ENCODE results near the gene ANTXR2. TPM values are rescaled to one million over a fixed set of nuclear protein-coding genes. Genes with fewer than 3 reads are reported as not detected.
"Not testable (repeated sequence)": the region's sequence is repeated elsewhere in the genome, so short reads cannot be mapped to it uniquely, and the experiment has no call there.

The ANTXR2 gene
- polyA plus RNA-seq, 4 donors = 3.6 to 41.7 (median 10.5) TPM

- no peaks in the 10 kb centered on the region for H3K27me3 ChIP-seq (ENCODE audit: control insufficient read depth in 3 of 3, insufficient read depth in 3 of 3, low read length in 3 of 3)
- no peaks in the 10 kb centered on the region for H3K36me3 ChIP-seq (ENCODE audit: control insufficient read depth in 3 of 3, insufficient read depth in 2 of 3, low read depth in 1 of 3, low read length in 3 of 3)
- 83 to 88% (median 86%) methylated on average over 2 of the region's 2 CpGs for WGBS, 3 donors
- no peak overlapping the region for H3K27ac ChIP-seq (ENCODE audit: low read depth in 1 of 3, low read length in 2 of 3)
- FAIRE-seq (no peak), DNase-seq (no peak)
- H3K4me3 ChIP-seq (ENCODE audit: low read depth in 1 of 3, low read length in 3 of 3) = no peak overlapping the region
- H3K9me3 ChIP-seq (ENCODE audit: control insufficient read depth in 2 of 2, insufficient read depth in 1 of 2, low read depth in 1 of 2, low read length in 1 of 2) = no peaks in the 10 kb centered on the region
- no peaks in the 10 kb centered on the region for H3K4me1 ChIP-seq (ENCODE audit: control insufficient read depth in 3 of 3, insufficient read depth in 2 of 3, low read depth in 1 of 3, low read length in 2 of 3)
Observed at GRCh38 chr4:79898055-79898454, 175.0 kb downstream of the ANTXR2 start.

- DNase-seq = no peak
- no peaks in the 10 kb centered on the region for H3K27me3 ChIP-seq (ENCODE audit: control insufficient read depth in 3 of 3, insufficient read depth in 3 of 3, low read length in 3 of 3)
- no peaks in the 10 kb centered on the region for H3K9me3 ChIP-seq (ENCODE audit: control insufficient read depth in 2 of 2, insufficient read depth in 1 of 2, low read depth in 1 of 2, low read length in 1 of 2)
- WGBS, 3 donors = 51 to 72% (median 55%) methylated on average over 3 of the region's 3 CpGs
- no peak overlapping the region for H3K27ac ChIP-seq (ENCODE audit: low read depth in 1 of 3, low read length in 2 of 3)
- FAIRE-seq = no peak
- no peaks in the 10 kb centered on the region for H3K4me1 ChIP-seq (ENCODE audit: control insufficient read depth in 3 of 3, insufficient read depth in 2 of 3, low read depth in 1 of 3, low read length in 2 of 3)
- H3K36me3 ChIP-seq (ENCODE audit: control insufficient read depth in 3 of 3, insufficient read depth in 2 of 3, low read depth in 1 of 3, low read length in 3 of 3) = no peaks in the 10 kb centered on the region
- H3K4me3 ChIP-seq (ENCODE audit: low read depth in 1 of 3, low read length in 3 of 3) = no peak overlapping the region
Observed at GRCh38 chr4:79897174-79897573, 175.9 kb downstream of the ANTXR2 start.

- no peak for FAIRE-seq
- no peak overlapping the region for H3K4me3 ChIP-seq (ENCODE audit: low read depth in 1 of 3, low read length in 3 of 3)
- H3K9me3 ChIP-seq (ENCODE audit: control insufficient read depth in 2 of 2, insufficient read depth in 1 of 2, low read depth in 1 of 2, low read length in 1 of 2) = no peaks in the 10 kb centered on the region
- no peaks in the 10 kb centered on the region for H3K4me1 ChIP-seq (ENCODE audit: control insufficient read depth in 3 of 3, insufficient read depth in 2 of 3, low read depth in 1 of 3, low read length in 2 of 3)
- H3K27me3 ChIP-seq (ENCODE audit: control insufficient read depth in 3 of 3, insufficient read depth in 3 of 3, low read length in 3 of 3) = no peaks in the 10 kb centered on the region
- 65 to 82% (median 71%) methylated on average over 2 of the region's 2 CpGs for WGBS, 3 donors
- H3K36me3 ChIP-seq (ENCODE audit: control insufficient read depth in 3 of 3, insufficient read depth in 2 of 3, low read depth in 1 of 3, low read length in 3 of 3) = no peaks in the 10 kb centered on the region
- DNase-seq = no peak
- H3K27ac ChIP-seq (ENCODE audit: low read depth in 1 of 3, low read length in 2 of 3) = no peak overlapping the region
Observed at GRCh38 chr4:79893456-79893855, 179.6 kb downstream of the ANTXR2 start.

- H3K4me1 ChIP-seq (ENCODE audit: control insufficient read depth in 3 of 3, insufficient read depth in 2 of 3, low read depth in 1 of 3, low read length in 2 of 3); DNase-seq; H3K4me3 ChIP-seq (ENCODE audit: low read depth in 1 of 3, low read length in 3 of 3); H3K27ac ChIP-seq (ENCODE audit: low read depth in 1 of 3, low read length in 2 of 3); FAIRE-seq; H3K9me3 ChIP-seq (ENCODE audit: control insufficient read depth in 2 of 2, insufficient read depth in 1 of 2, low read depth in 1 of 2, low read length in 1 of 2); H3K36me3 ChIP-seq (ENCODE audit: control insufficient read depth in 3 of 3, insufficient read depth in 2 of 3, low read depth in 1 of 3, low read length in 3 of 3); H3K27me3 ChIP-seq (ENCODE audit: control insufficient read depth in 3 of 3, insufficient read depth in 3 of 3, low read length in 3 of 3): not testable (repeated sequence)
- WGBS, 3 donors = 96 to 100% (median 98%) methylated on average over 1 of the region's 1 CpG
Observed at GRCh38 chr4:79889026-79889425, 184.0 kb downstream of the ANTXR2 start.

- H3K4me1 ChIP-seq (ENCODE audit: control insufficient read depth in 3 of 3, insufficient read depth in 2 of 3, low read depth in 1 of 3, low read length in 2 of 3) = no peaks in the 10 kb centered on the region
- H3K27ac ChIP-seq (ENCODE audit: low read depth in 1 of 3, low read length in 2 of 3) = no peak overlapping the region
- H3K4me3 ChIP-seq (ENCODE audit: low read depth in 1 of 3, low read length in 3 of 3) = no peak overlapping the region
- H3K36me3 ChIP-seq (ENCODE audit: control insufficient read depth in 3 of 3, insufficient read depth in 2 of 3, low read depth in 1 of 3, low read length in 3 of 3) = no peaks in the 10 kb centered on the region
- DNase-seq = no peak
- WGBS, 3 donors = 72 to 98% (median 77%) methylated on average over 1 of the region's 1 CpG
- H3K9me3 ChIP-seq (ENCODE audit: control insufficient read depth in 2 of 2, insufficient read depth in 1 of 2, low read depth in 1 of 2, low read length in 1 of 2) = no peaks in the 10 kb centered on the region
- no peak for FAIRE-seq
- H3K27me3 ChIP-seq (ENCODE audit: control insufficient read depth in 3 of 3, insufficient read depth in 3 of 3, low read length in 3 of 3) = no peaks in the 10 kb centered on the region
Observed at GRCh38 chr4:79886557-79886956, 186.5 kb downstream of the ANTXR2 start.

- Histone ChIP-seq H3K9me3 (ENCODE audit: control insufficient read depth in 2 of 2, insufficient read depth in 1 of 2, low read depth in 1 of 2, low read length in 1 of 2) (no peaks in the 10 kb centered on the region), H3K27ac (ENCODE audit: low read depth in 1 of 3, low read length in 2 of 3) (no peak overlapping the region), H3K36me3 (ENCODE audit: control insufficient read depth in 3 of 3, insufficient read depth in 2 of 3, low read depth in 1 of 3, low read length in 3 of 3) (no peaks in the 10 kb centered on the region), H3K4me3 (ENCODE audit: low read depth in 1 of 3, low read length in 3 of 3) (no peak overlapping the region), H3K4me1 (ENCODE audit: control insufficient read depth in 3 of 3, insufficient read depth in 2 of 3, low read depth in 1 of 3, low read length in 2 of 3) (no peaks in the 10 kb centered on the region), H3K27me3 (ENCODE audit: control insufficient read depth in 3 of 3, insufficient read depth in 3 of 3, low read length in 3 of 3) (no peaks in the 10 kb centered on the region)
- FAIRE-seq = no peak
- 63 to 78% (median 75%) methylated on average over 5 of the region's 5 CpGs for WGBS, 3 donors
- DNase-seq = no peak
Observed at GRCh38 chr4:79886021-79886420, 187.0 kb downstream of the ANTXR2 start.

- H3K4me3 ChIP-seq (ENCODE audit: low read depth in 1 of 3, low read length in 3 of 3) = no peak overlapping the region
- no peaks in the 10 kb centered on the region for H3K27me3 ChIP-seq (ENCODE audit: control insufficient read depth in 3 of 3, insufficient read depth in 3 of 3, low read length in 3 of 3)
- no peak for FAIRE-seq
- no peaks in the 10 kb centered on the region for H3K36me3 ChIP-seq (ENCODE audit: control insufficient read depth in 3 of 3, insufficient read depth in 2 of 3, low read depth in 1 of 3, low read length in 3 of 3)
- H3K27ac ChIP-seq (ENCODE audit: low read depth in 1 of 3, low read length in 2 of 3) = no peak overlapping the region
- H3K9me3 ChIP-seq (ENCODE audit: control insufficient read depth in 2 of 2, insufficient read depth in 1 of 2, low read depth in 1 of 2, low read length in 1 of 2) = no peaks in the 10 kb centered on the region
- DNase-seq = no peak
- 86 to 99% (median 91%) methylated on average over 1 of the region's 1 CpG for WGBS, 3 donors
- H3K4me1 ChIP-seq (ENCODE audit: control insufficient read depth in 3 of 3, insufficient read depth in 2 of 3, low read depth in 1 of 3, low read length in 2 of 3) = no peaks in the 10 kb centered on the region
Observed at GRCh38 chr4:79883290-79883689, 189.7 kb downstream of the ANTXR2 start.

GRCh38 chr4:79882806-79883205 is 190.2 kb downstream of the ANTXR2 start:
- no peaks in the 10 kb centered on the region for H3K9me3 ChIP-seq (ENCODE audit: control insufficient read depth in 2 of 2, insufficient read depth in 1 of 2, low read depth in 1 of 2, low read length in 1 of 2)
- no peak overlapping the region for H3K27ac ChIP-seq (ENCODE audit: low read depth in 1 of 3, low read length in 2 of 3)
- peak; percentile 65 for FAIRE-seq
- WGBS, 3 donors = 22 to 47% (median 46%) methylated on average over 1 of the region's 1 CpG
- no peaks in the 10 kb centered on the region for H3K4me1 ChIP-seq (ENCODE audit: control insufficient read depth in 3 of 3, insufficient read depth in 2 of 3, low read depth in 1 of 3, low read length in 2 of 3)
- no peak for DNase-seq
- no peaks in the 10 kb centered on the region for H3K27me3 ChIP-seq (ENCODE audit: control insufficient read depth in 3 of 3, insufficient read depth in 3 of 3, low read length in 3 of 3)
- H3K36me3 ChIP-seq (ENCODE audit: control insufficient read depth in 3 of 3, insufficient read depth in 2 of 3, low read depth in 1 of 3, low read length in 3 of 3) = no peaks in the 10 kb centered on the region
- H3K4me3 ChIP-seq (ENCODE audit: low read depth in 1 of 3, low read length in 3 of 3) = no peak overlapping the region

GRCh38 chr4:79881407-79881806 is 191.6 kb downstream of the ANTXR2 start:
- H3K27ac ChIP-seq (ENCODE audit: low read depth in 1 of 3, low read length in 2 of 3) = no peak overlapping the region
- H3K4me1 ChIP-seq (ENCODE audit: control insufficient read depth in 3 of 3, insufficient read depth in 2 of 3, low read depth in 1 of 3, low read length in 2 of 3) = no peaks in the 10 kb centered on the region
- no peaks in the 10 kb centered on the region for H3K9me3 ChIP-seq (ENCODE audit: control insufficient read depth in 2 of 2, insufficient read depth in 1 of 2, low read depth in 1 of 2, low read length in 1 of 2)
- no peak overlapping the region for H3K4me3 ChIP-seq (ENCODE audit: low read depth in 1 of 3, low read length in 3 of 3)
- DNase-seq = no peak
- FAIRE-seq = no peak
- no peaks in the 10 kb centered on the region for H3K36me3 ChIP-seq (ENCODE audit: control insufficient read depth in 3 of 3, insufficient read depth in 2 of 3, low read depth in 1 of 3, low read length in 3 of 3)
- H3K27me3 ChIP-seq (ENCODE audit: control insufficient read depth in 3 of 3, insufficient read depth in 3 of 3, low read length in 3 of 3) = no peaks in the 10 kb centered on the region

Data from small intestine (tissue), 7 donors.